Measurements from ENCODE around the gene LENG8. TPM values are rescaled to one million over a fixed set of nuclear protein-coding genes. Genes with fewer than 3 reads are reported as not detected.

LENG8 gene
- total RNA-seq, 6 donors from 2014 or later = 72.2 to 1,027 (median 188) TPM

DNA sequence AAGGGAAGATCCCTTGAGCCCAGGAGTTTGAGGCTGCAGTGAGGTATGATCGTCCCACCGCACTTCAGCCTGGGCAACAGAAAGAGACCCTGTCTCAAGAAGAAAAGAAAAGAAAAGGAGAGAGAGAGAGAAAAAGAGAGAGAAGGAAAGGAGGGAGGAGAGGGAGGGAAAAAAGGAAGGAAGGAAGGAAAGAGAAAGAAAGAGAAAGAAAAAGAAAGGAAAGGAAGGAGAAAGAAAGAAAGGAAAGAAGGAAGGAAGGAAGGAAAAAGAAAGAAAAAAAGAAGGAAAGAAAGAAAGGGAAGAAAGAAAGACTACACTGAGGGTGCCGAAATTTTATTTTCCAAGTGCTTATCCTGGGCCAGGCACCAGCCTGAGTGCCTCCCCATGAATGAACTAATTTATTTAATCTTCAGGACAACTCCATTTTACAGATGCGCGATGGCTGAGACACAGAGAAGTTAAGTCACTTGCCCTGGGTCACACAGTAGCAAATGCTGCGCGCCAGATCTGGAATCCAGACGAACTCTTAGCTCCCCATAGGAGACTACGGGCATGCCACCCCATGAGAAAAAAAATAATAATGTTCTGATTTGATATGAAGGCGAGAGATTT is 21.4 kb downstream of the LENG8 start:
- Histone ChIP-seq H3K9me3 (no peaks in the 10 kb centered on the region), H3K4me3 (peak overlapping the region in 3 of 4 donors; percentile 44 to 59 (median 57)), H3K27me3 (peaks cover 0 to 11% (median 4%) of the 10 kb centered on the region in 4 donors), H3K36me3 (no peaks in the 10 kb centered on the region), H3K4me1 (peaks cover 30 to 49% (median 36%) of the 10 kb centered on the region in 4 donors), H3K27ac (peak overlapping the region; percentile 79 to 91 (median 86))
- DNase-seq (no peak), ATAC-seq (ENCODE audit: low FRiP score in 2 of 2) (no peak)
- TF ChIP-seq POLR2AphosphoS5 (IDR thresholded peaks at IDR 0.05) = no peak
- no peak for TF ChIP-seq POLR2A (IDR thresholded peaks at IDR 0.05)
- TF ChIP-seq EP300 (IDR thresholded peaks at IDR 0.05) = no peak
- no peak for TF ChIP-seq CTCF (IDR thresholded peaks at IDR 0.05)
- 70 to 86% methylated on average over 10 of the region's 10 CpGs for WGBS, 2 donors

DNA sequence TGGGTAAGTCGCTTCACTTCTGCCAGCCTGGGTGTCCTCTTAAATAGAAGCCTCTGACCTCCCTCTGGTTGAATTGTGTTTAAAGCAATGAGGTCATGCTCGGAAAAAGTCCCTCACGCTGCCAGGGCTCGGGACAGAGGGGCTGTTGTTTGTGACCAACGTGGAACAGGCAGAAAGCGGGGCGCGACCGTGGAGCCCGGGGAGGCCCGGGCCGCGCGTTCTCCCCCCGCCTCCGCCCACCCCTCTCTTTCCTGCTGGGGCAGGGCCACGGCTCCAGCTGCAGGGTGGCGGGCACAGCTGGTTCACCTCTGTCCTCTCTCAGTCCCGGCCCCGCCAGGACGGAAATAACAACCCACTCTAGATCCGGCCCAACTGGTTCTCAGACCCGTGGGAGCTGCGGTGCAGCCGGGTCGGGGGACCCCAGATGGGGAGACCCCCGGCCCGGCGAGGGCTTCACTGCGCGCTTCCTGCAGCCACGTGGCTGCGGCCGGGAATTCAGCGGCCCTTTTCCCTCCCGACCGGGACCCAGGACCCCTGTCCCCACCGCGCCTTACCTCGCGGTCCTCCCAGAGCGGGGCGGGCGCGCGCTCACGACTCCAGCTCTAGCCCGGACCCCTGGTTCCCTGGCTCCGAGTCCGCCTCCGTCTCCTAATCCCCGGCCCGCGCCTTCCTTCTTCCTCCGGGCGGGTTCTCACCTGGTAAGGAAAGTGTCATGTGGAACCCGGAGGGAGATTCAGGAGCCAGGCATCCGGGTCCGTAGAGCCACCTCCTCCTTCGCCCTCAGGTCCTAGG is 22.2 kb downstream of the LENG8 start:
- no peaks in the 10 kb centered on the region for H3K36me3 ChIP-seq
- H3K27me3 ChIP-seq = peaks cover 0 to 11% (median 4%) of the 10 kb centered on the region in 4 donors
- H3K27ac ChIP-seq = peak overlapping the region; percentile 79 to 91 (median 86)
- ATAC-seq (ENCODE audit: low FRiP score in 2 of 2) = peak in 1 of 2 donors; percentile 56
- WGBS, 2 donors = 1% methylated on average over 17 to 59 of the region's 60 CpGs
- H3K4me3 ChIP-seq = peak overlapping the region; percentile 41 to 59 (median 50)
- DNase-seq = peak; percentile 31 to 85
- peak in 1 of 4 donors; percentile 21 for TF ChIP-seq POLR2A (IDR thresholded peaks at IDR 0.05)
- peak in 1 of 2 donors; percentile 72 for TF ChIP-seq POLR2AphosphoS5 (IDR thresholded peaks at IDR 0.05)
- no peak for TF ChIP-seq EP300 (IDR thresholded peaks at IDR 0.05)
- TF ChIP-seq CTCF (IDR thresholded peaks at IDR 0.05) = no peak
- H3K4me1 ChIP-seq = peaks cover 30 to 45% (median 36%) of the 10 kb centered on the region in 4 donors
- no peaks in the 10 kb centered on the region for H3K9me3 ChIP-seq

DNA sequence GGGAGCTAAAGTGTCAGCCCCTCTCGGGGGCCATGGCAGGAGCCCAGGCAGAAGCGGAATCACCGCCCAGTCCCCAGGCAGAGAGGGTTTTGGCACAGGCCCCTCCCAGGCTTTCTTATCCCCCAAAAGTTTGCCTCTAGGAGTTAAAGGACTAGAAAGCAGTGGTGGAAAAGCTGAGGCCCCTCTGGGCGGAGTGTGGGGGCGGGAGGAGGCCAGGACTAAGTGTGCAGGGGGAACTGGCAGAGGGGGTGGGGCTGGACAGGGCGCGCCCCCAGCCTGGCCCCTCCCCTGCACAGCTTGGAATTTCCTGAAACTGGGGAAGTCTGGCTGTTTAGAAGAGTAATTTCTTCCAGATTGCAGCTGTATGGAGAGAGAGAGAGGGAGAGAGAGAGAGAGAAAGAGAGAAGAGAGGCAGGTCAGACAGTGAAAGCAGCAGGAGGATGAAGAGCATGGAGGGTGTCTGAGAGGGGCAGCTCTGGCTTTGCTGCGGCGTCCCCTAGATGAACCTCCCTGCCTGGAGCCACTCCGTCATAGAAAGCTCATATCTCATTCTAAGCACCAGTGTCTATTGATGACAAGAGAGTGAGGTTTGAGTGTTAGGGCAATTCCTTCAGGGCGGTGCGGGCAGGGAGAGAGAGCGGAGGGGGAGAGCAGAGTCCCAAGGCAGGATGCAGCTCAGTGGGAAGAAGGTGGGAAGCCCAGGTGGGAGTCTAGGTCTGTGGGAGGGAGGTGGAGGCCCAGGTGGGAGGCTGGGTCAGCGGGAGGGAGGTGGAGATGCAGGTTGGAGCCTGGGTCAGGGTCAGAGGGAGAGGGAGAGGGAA is 24.3 kb downstream of the LENG8 start, which contains the start of gene CDC42EP5:
TSS of gene CDC42EP5 (minus strand) at position 226 of the 821 bp plus-strand sequence. CDS start 7,749 bp downstream, outside the sequence.
- peak; percentile 90 to 96 for ATAC-seq (ENCODE audit: low FRiP score in 2 of 2)
- WGBS, 2 donors = 10 to 15% methylated on average over 13 to 14 of the region's 14 CpGs
- peaks cover 30 to 45% (median 36%) of the 10 kb centered on the region in 4 donors for H3K4me1 ChIP-seq
- TF ChIP-seq CTCF (IDR thresholded peaks at IDR 0.05) (no peak), EP300 (IDR thresholded peaks at IDR 0.05) (no peak), POLR2A (IDR thresholded peaks at IDR 0.05) (peak in 2 of 4 donors; percentile 22 to 58), POLR2AphosphoS5 (IDR thresholded peaks at IDR 0.05) (peak; percentile 42 to 81)
- peak within 1 kb of the TSS; percentile 59 to 89 (median 84) for H3K27ac ChIP-seq
- peaks cover 0 to 11% (median 4%) of the 10 kb centered on the region in 4 donors for H3K27me3 ChIP-seq
- no peaks in the 10 kb centered on the region for H3K36me3 ChIP-seq
- peak; percentile 49 to 90 for DNase-seq
- H3K9me3 ChIP-seq = no peaks in the 10 kb centered on the region
- H3K4me3 ChIP-seq = peak within 1 kb of the TSS; percentile 36 to 57 (median 52)

DNA sequence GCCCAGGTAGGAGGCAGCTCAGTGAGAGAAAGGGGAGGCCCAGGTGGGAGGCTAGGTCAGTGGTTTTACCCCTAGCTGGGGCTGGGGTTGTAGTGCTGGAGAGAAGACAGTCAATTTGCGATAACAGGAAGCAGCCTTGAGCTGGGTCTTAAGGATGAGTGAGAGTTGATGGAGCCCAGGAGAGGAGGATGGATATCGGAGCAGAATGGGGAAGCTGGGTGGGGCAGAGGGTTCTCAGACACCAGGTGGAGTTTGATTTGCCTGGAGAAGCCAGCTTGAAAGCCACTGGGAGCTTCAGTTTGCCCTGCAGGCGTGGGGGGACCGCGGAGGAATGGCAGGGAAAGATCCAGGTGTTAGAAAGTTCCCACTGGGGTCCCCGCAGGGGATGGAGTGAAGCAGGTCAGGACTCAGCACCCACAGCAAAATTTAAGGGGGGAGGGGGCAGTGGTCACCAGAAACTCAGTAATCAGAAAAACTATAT is 24.9 kb downstream of the LENG8 start:
- peak overlapping the region; percentile 59 to 89 (median 84) for H3K27ac ChIP-seq
- no peaks in the 10 kb centered on the region for H3K9me3 ChIP-seq
- no peak for TF ChIP-seq POLR2AphosphoS5 (IDR thresholded peaks at IDR 0.05)
- no peak for TF ChIP-seq POLR2A (IDR thresholded peaks at IDR 0.05)
- no peak for TF ChIP-seq CTCF (IDR thresholded peaks at IDR 0.05)
- no peak for TF ChIP-seq EP300 (IDR thresholded peaks at IDR 0.05)
- H3K4me3 ChIP-seq = no peak overlapping the region
- H3K4me1 ChIP-seq = peaks cover 30 to 42% (median 34%) of the 10 kb centered on the region in 4 donors
- peaks cover 0 to 11% (median 4%) of the 10 kb centered on the region in 4 donors for H3K27me3 ChIP-seq
- 67 to 79% methylated on average over 6 of the region's 6 CpGs for WGBS, 2 donors
- H3K36me3 ChIP-seq = no peaks in the 10 kb centered on the region
- DNase-seq = no peak
- ATAC-seq (ENCODE audit: low FRiP score in 2 of 2) = no peak

All from upper lobe of left lung (tissue), 6 donors.